ENCODE results near the gene SH3GLB1. TPM values are rescaled to one million over a fixed set of nuclear protein-coding genes. Genes with fewer than 3 reads are reported as not detected.

The SH3GLB1 gene
- total RNA-seq, 1 donor from 2014 or later: 48.5 TPM

GRCh38 chr1:86750076-86750475 lies 45.7 kb downstream of the SH3GLB1 start:
- no peak for DNase-seq (ENCODE audit: low spot score, unreplicated experiment)
- Mint-ChIP-seq H3K27me3 (peaks cover 7% of the 10 kb centered on the region), H3K27ac (no peak overlapping the region), H3K9me3 (ENCODE audit: low read depth) (no peaks in the 10 kb centered on the region), H3K36me3 (ENCODE audit: insufficient read depth) (no peaks in the 10 kb centered on the region), H3K4me1 (ENCODE audit: low read depth) (peaks cover 2% of the 10 kb centered on the region), H3K4me3 (ENCODE audit: low read depth) (no peak overlapping the region)
- TF ChIP-seq CTCF (IDR thresholded peaks at IDR 0.05; ENCODE audit: unreplicated experiment): no peak

- Mint-ChIP-seq H3K4me3 (ENCODE audit: low read depth) (no peak overlapping the region), H3K27me3 (peaks cover 7% of the 10 kb centered on the region), H3K4me1 (ENCODE audit: low read depth) (peaks cover 2% of the 10 kb centered on the region), H3K36me3 (ENCODE audit: insufficient read depth) (no peaks in the 10 kb centered on the region), H3K9me3 (ENCODE audit: low read depth) (no peaks in the 10 kb centered on the region), H3K27ac (no peak overlapping the region)
- TF ChIP-seq CTCF (IDR thresholded peaks at IDR 0.05; ENCODE audit: unreplicated experiment): no peak
- no peak for DNase-seq (ENCODE audit: low spot score, unreplicated experiment)
Observed at GRCh38 chr1:86750530-86750929, 46.2 kb downstream of the SH3GLB1 start.

GRCh38 chr1:86751923-86752322 lies 47.5 kb downstream of the SH3GLB1 start:
- Mint-ChIP-seq H3K9me3 (ENCODE audit: low read depth) (no peaks in the 10 kb centered on the region), H3K27ac (no peak overlapping the region), H3K27me3 (peaks cover 7% of the 10 kb centered on the region), H3K4me3 (ENCODE audit: low read depth) (no peak overlapping the region), H3K4me1 (ENCODE audit: low read depth) (no peaks in the 10 kb centered on the region), H3K36me3 (ENCODE audit: insufficient read depth) (no peaks in the 10 kb centered on the region)
- no peak for TF ChIP-seq CTCF (IDR thresholded peaks at IDR 0.05; ENCODE audit: unreplicated experiment)
- no peak for DNase-seq (ENCODE audit: low spot score, unreplicated experiment)

- no peaks in the 10 kb centered on the region for H3K36me3 Mint-ChIP-seq (ENCODE audit: insufficient read depth)
Observed at GRCh38 chr1:86753700-86754099, 49.3 kb downstream of the SH3GLB1 start.

GRCh38 chr1:86754265-86754974 lies 50.0 kb downstream of the SH3GLB1 start:
- H3K9me3 Mint-ChIP-seq (ENCODE audit: low read depth): no peaks in the 10 kb centered on the region
- peaks cover 2% of the 10 kb centered on the region for H3K4me1 Mint-ChIP-seq (ENCODE audit: low read depth)
- no peak overlapping the region for H3K4me3 Mint-ChIP-seq (ENCODE audit: low read depth)
- TF ChIP-seq CTCF (IDR thresholded peaks at IDR 0.05; ENCODE audit: unreplicated experiment): no peak
- no peak overlapping the region for H3K27ac Mint-ChIP-seq
- peaks cover 7% of the 10 kb centered on the region for H3K27me3 Mint-ChIP-seq
- no peaks in the 10 kb centered on the region for H3K36me3 Mint-ChIP-seq (ENCODE audit: insufficient read depth)
- no peak for DNase-seq (ENCODE audit: low spot score, unreplicated experiment)

More at GRCh38 chr1:86753700-86754099, 49.3 kb downstream of the SH3GLB1 start:
- no peak for TF ChIP-seq CTCF (IDR thresholded peaks at IDR 0.05; ENCODE audit: unreplicated experiment)
- peaks cover 7% of the 10 kb centered on the region for H3K27me3 Mint-ChIP-seq
- DNase-seq (ENCODE audit: low spot score, unreplicated experiment): no peak
- no peak overlapping the region for H3K4me3 Mint-ChIP-seq (ENCODE audit: low read depth)
- H3K9me3 Mint-ChIP-seq (ENCODE audit: low read depth): no peaks in the 10 kb centered on the region
- peaks cover 2% of the 10 kb centered on the region for H3K4me1 Mint-ChIP-seq (ENCODE audit: low read depth)
- H3K27ac Mint-ChIP-seq: no peak overlapping the region
